ENCODE measurements around the gene RHO.
"Not testable (repeated sequence)": the region's sequence is repeated elsewhere in the genome, so short reads cannot be mapped to it uniquely, and the experiment has no call there.

Gene RHO

GRCh38 chr3:129497876-129498275, 30.6 kb upstream of the RHO start:
- H3K4me1 ChIP-seq (ENCODE audit: low read length); H3K27ac ChIP-seq (ENCODE audit: low read length); H3K4me3 ChIP-seq (ENCODE audit: low read length); H3K36me3 ChIP-seq (replicated peaks; ENCODE audit: insufficient read depth, low read length); H2AFZ ChIP-seq (ENCODE audit: low read length); H3K27me3 ChIP-seq (replicated peaks; ENCODE audit: insufficient read depth, low read length); H3K79me2 ChIP-seq (ENCODE audit: low read length); H3F3A ChIP-seq (ENCODE audit: insufficient read depth, low read length); H3K9me3 ChIP-seq (replicated peaks; ENCODE audit: insufficient read depth, low read length); DNase-seq; H4K20me1 ChIP-seq (ENCODE audit: insufficient read depth, low read length); H3K9me2 ChIP-seq (replicated peaks; ENCODE audit: insufficient read depth, low read length); H3K9ac ChIP-seq (ENCODE audit: low read length); H3K4me2 ChIP-seq (ENCODE audit: low read depth, low read length): not testable (repeated sequence)

GRCh38 chr3:129498603-129499488, 29.6 kb upstream of the RHO start:
- not testable (repeated sequence) for H4K20me1 ChIP-seq (ENCODE audit: insufficient read depth, low read length); H3K9ac ChIP-seq (ENCODE audit: low read length); H3F3A ChIP-seq (ENCODE audit: insufficient read depth, low read length); H3K4me3 ChIP-seq (ENCODE audit: low read length); H3K9me2 ChIP-seq (replicated peaks; ENCODE audit: insufficient read depth, low read length); H3K27ac ChIP-seq (ENCODE audit: low read length); H2AFZ ChIP-seq (ENCODE audit: low read length); H3K4me2 ChIP-seq (ENCODE audit: low read depth, low read length); H3K9me3 ChIP-seq (replicated peaks; ENCODE audit: insufficient read depth, low read length); H3K36me3 ChIP-seq (replicated peaks; ENCODE audit: insufficient read depth, low read length); H3K79me2 ChIP-seq (ENCODE audit: low read length); DNase-seq; H3K4me1 ChIP-seq (ENCODE audit: low read length); H3K27me3 ChIP-seq (replicated peaks; ENCODE audit: insufficient read depth, low read length)

GRCh38 chr3:129499604-129500333, 28.7 kb upstream of the RHO start:
- not testable (repeated sequence) for H3K4me2 ChIP-seq (ENCODE audit: low read depth, low read length); H4K20me1 ChIP-seq (ENCODE audit: insufficient read depth, low read length); H3F3A ChIP-seq (ENCODE audit: insufficient read depth, low read length); H3K9me2 ChIP-seq (replicated peaks; ENCODE audit: insufficient read depth, low read length); H3K27me3 ChIP-seq (replicated peaks; ENCODE audit: insufficient read depth, low read length); H3K36me3 ChIP-seq (replicated peaks; ENCODE audit: insufficient read depth, low read length); H3K79me2 ChIP-seq (ENCODE audit: low read length); DNase-seq; H3K4me3 ChIP-seq (ENCODE audit: low read length); H2AFZ ChIP-seq (ENCODE audit: low read length); H3K27ac ChIP-seq (ENCODE audit: low read length); H3K9me3 ChIP-seq (replicated peaks; ENCODE audit: insufficient read depth, low read length); H3K9ac ChIP-seq (ENCODE audit: low read length)
- peaks cover 17% of the 10 kb centered on the region for H3K4me1 ChIP-seq (ENCODE audit: low read length)

GRCh38 chr3:129500334-129500658, 28.1 kb upstream of the RHO start:
- H3K27me3 ChIP-seq (replicated peaks; ENCODE audit: insufficient read depth, low read length): no peaks in the 10 kb centered on the region
- H3K4me2 ChIP-seq (ENCODE audit: low read depth, low read length): no peak overlapping the region

More at GRCh38 chr3:129500334-129500658, 28.1 kb upstream of the RHO start:
- Histone ChIP-seq H3K36me3 (replicated peaks; ENCODE audit: insufficient read depth, low read length) (no peaks in the 10 kb centered on the region), H3F3A (ENCODE audit: insufficient read depth, low read length) (0 out of 2 replicates have a peak, but pooled peaks cover 5% of the 10 kb centered on the region), H3K27ac (ENCODE audit: low read length) (no peak overlapping the region), H4K20me1 (ENCODE audit: insufficient read depth, low read length) (no peaks in the 10 kb centered on the region), H2AFZ (ENCODE audit: low read length) (no peak overlapping the region), H3K9me3 (replicated peaks; ENCODE audit: insufficient read depth, low read length) (no peaks in the 10 kb centered on the region), H3K9me2 (replicated peaks; ENCODE audit: insufficient read depth, low read length) (no peaks in the 10 kb centered on the region), H3K9ac (ENCODE audit: low read length) (no peak overlapping the region), H3K4me1 (ENCODE audit: low read length) (peaks cover 22% of the 10 kb centered on the region), H3K4me3 (ENCODE audit: low read length) (no peak overlapping the region), H3K79me2 (ENCODE audit: low read length) (no peaks in the 10 kb centered on the region)
- DNase-seq: no peak
- TF ChIP-seq EZH2 (optimal IDR thresholded peaks at IDR 0.05; ENCODE audit: low read depth, low read length) (no peak), CTCF (IDR thresholded peaks at IDR 0.05; ENCODE audit: low read length) (no peak)

All from MM.1S (cell line).